A673 (cell line): ENCODE results near the gene ETV3L. TPM values are rescaled to one million over a fixed set of nuclear protein-coding genes. Genes with fewer than 3 reads are reported as not detected.

Source experiments
- BruUV-seq: library from RNA; stranded (reverse); fragments of 400-500 nt; replicated peaks from 2 replicates; lab custom pipeline; 2021; lab: Mats Ljungman, UMichigan
- CTCF ChIA-PET: fragments of 300-600 bp; sonication (Branson Sonifier 250); formaldehyde crosslinking; loops from one replicate; lab custom pipeline; 2022; ENCODE audit warnings: antibody characterized with exemption; lab: Charles Lee
- POLR2A ChIA-PET: fragments of 300-600 bp; sonication (Branson Sonifier 250); formaldehyde crosslinking; loops from one replicate; lab custom pipeline; 2022; ENCODE audit warnings: antibody characterized with exemption; ENCODE audit not compliant: low non-redundant PET; lab: Charles Lee
- DNase-seq: peaks from one replicate; pipeline ENCODE4 v3.0.0-alpha.2; 2015; ENCODE audit warnings: low spot score
- H3K27ac ChIP-seq: fragments of 200-600 bp; sonication (generic); 2 replicates; pipeline ENCODE4 v1.5.1; 2016; ENCODE audit warnings: mixed run types, low read depth, mild to moderate bottlenecking, mixed read lengths, antibody characterized with exemption, low read length; ENCODE audit not compliant: poor library complexity, severe bottlenecking
- H3K27me3 ChIP-seq: fragments of 200-600 bp; sonication (generic); replicated peaks from 2 replicates; pipeline ENCODE4 v1.6.1; 2017; ENCODE audit warnings: mixed run types, low read depth, mild to moderate bottlenecking, mixed read lengths, antibody characterized with exemption, low read length; ENCODE audit not compliant: insufficient read depth, poor library complexity
- H3K36me3 ChIP-seq: fragments of 200-600 bp; sonication (generic); 2 replicates; pipeline ENCODE4 v1.6.1; 2016; ENCODE audit warnings: mixed run types, mild to moderate bottlenecking, mixed read lengths, antibody characterized with exemption, low read length; ENCODE audit not compliant: insufficient read depth, poor library complexity, severe bottlenecking
- H3K4me1 ChIP-seq: fragments of 200-600 bp; sonication (generic); 2 replicates; pipeline ENCODE4 v1.6.1; 2017; ENCODE audit warnings: mixed run types, mild to moderate bottlenecking, mixed read lengths, antibody characterized with exemption, low read length; ENCODE audit not compliant: insufficient read depth, poor library complexity, severe bottlenecking
- H3K4me3 ChIP-seq: fragments of 200-600 bp; sonication (generic); 2 replicates; pipeline ENCODE4 v1.5.1; 2016; ENCODE audit warnings: low read depth, mixed run types, mild to moderate bottlenecking, mixed read lengths, low read length; ENCODE audit not compliant: poor library complexity, severe bottlenecking
- H3K9me3 ChIP-seq: fragments of 200-600 bp; sonication (generic); 2 replicates; pipeline ENCODE4 v1.6.1; 2016; ENCODE audit warnings: mixed run types, low read depth, mild to moderate bottlenecking, mixed read lengths, antibody characterized with exemption, low read length; ENCODE audit not compliant: poor library complexity, severe bottlenecking
- EZH2 ChIP-seq: fragments of 200-600 bp; sonication (generic); IDR thresholded peaks from 2 replicates; pipeline ENCODE4 v1.6.1; 2017; ENCODE audit warnings: borderline replicate concordance, low read depth, mild to moderate bottlenecking, mixed read lengths, antibody characterized with exemption, low read length; ENCODE audit not compliant: poor library complexity, severe bottlenecking
- intact Hi-C: fragments of 100-400 bp; cut with micrococcal nuclease; formaldehyde crosslinking; loops from one replicate; pipeline ENCODE4 v1.10.0; 2022; ENCODE audit not compliant: unreplicated experiment
- total RNA-seq: library from RNA; stranded (reverse); gene quantifications from 2 replicates; pipeline ENCODE4 v1.2.3, GENCODE V29; 2021
- TF ChIP-seq, protein P1 (sequence below): fragments of 300-800, 200-600 bp; sonication (generic); conservative IDR thresholded peaks from 2 replicates; pipeline ENCODE4 v1.5.1; 2017; ENCODE audit warnings: low read depth, mild to moderate bottlenecking, antibody characterized with exemption, low read length, moderate library complexity, mixed read lengths

ETV3L gene
- total RNA-seq, 1 experiment from 2014 or later, result not detected

GRCh38 chr1:157106813-157107189, 7.2 kb upstream of the ETV3L start:
- ChIA-PET POLR2A (no interaction called here), CTCF (interaction anchor here (0.9 kb wide), 1 partner anchor 16 kb away, joined by 6 read pairs; no protein-coding TSS in a partner anchor)
- Histone ChIP-seq H3K4me1 (peaks cover 38% of the 10 kb centered on the region), H3K4me3 (no peak overlapping the region), H3K9me3 (no peaks in the 10 kb centered on the region), H3K36me3 (no peaks in the 10 kb centered on the region), H3K27me3 (no peaks in the 10 kb centered on the region), H3K27ac (no peak overlapping the region)
- BruUV-seq, result no TSS peak
- no peak for DNase-seq
- intact Hi-C loops, result no loop called here
- TF ChIP-seq, protein P1, sequence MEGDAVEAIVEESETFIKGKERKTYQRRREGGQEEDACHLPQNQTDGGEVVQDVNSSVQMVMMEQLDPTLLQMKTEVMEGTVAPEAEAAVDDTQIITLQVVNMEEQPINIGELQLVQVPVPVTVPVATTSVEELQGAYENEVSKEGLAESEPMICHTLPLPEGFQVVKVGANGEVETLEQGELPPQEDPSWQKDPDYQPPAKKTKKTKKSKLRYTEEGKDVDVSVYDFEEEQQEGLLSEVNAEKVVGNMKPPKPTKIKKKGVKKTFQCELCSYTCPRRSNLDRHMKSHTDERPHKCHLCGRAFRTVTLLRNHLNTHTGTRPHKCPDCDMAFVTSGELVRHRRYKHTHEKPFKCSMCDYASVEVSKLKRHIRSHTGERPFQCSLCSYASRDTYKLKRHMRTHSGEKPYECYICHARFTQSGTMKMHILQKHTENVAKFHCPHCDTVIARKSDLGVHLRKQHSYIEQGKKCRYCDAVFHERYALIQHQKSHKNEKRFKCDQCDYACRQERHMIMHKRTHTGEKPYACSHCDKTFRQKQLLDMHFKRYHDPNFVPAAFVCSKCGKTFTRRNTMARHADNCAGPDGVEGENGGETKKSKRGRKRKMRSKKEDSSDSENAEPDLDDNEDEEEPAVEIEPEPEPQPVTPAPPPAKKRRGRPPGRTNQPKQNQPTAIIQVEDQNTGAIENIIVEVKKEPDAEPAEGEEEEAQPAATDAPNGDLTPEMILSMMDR, result no peak
- TF ChIP-seq EZH2, result no peak

GRCh38 chr1:157105988-157106812, 6.6 kb upstream of the ETV3L start:
- H3K27me3 ChIP-seq, result no peaks in the 10 kb centered on the region
- BruUV-seq, result no TSS peak
- intact Hi-C loops, result no loop called here
- H3K9me3 ChIP-seq, result no peaks in the 10 kb centered on the region
- no peaks in the 10 kb centered on the region for H3K36me3 ChIP-seq
- CTCF ChIA-PET, result interaction anchor here (0.9 kb wide), 1 partner anchor 16 kb away, joined by 6 read pairs; no protein-coding TSS in a partner anchor
- DNase-seq, result no peak
- no peak overlapping the region for H3K27ac ChIP-seq
- TF ChIP-seq, protein P1, result no peak
- TF ChIP-seq EZH2, result no peak
- H3K4me1 ChIP-seq, result peaks cover 33% of the 10 kb centered on the region
- H3K4me3 ChIP-seq, result no peak overlapping the region
- POLR2A ChIA-PET, result no interaction called here

GRCh38 chr1:157105298-157105987, 5.8 kb upstream of the ETV3L start:
- Histone ChIP-seq H3K4me3 (no peak overlapping the region), H3K27me3 (no peaks in the 10 kb centered on the region), H3K27ac (no peak overlapping the region), H3K9me3 (no peaks in the 10 kb centered on the region), H3K36me3 (no peaks in the 10 kb centered on the region), H3K4me1 (peaks cover 26% of the 10 kb centered on the region)
- ChIA-PET POLR2A (no interaction called here), CTCF (no interaction called here)
- TF ChIP-seq, protein P1, result no peak
- BruUV-seq, result no TSS peak
- no peak for DNase-seq
- intact Hi-C loops, result no loop called here
